Iris pigment epithelial cell (primary cell): ENCODE measurements around the gene APBA2.
A peak's percentile ranks its signal among the peaks of the same experiment; 100 is the strongest.

Experiments used
- DNase-seq: peaks from one replicate; pipeline ENCODE4 v3.0.0-alpha.2; 2011; ENCODE audit warnings: low read depth

APBA2 gene

GRCh38 chr15:28896951-28897350, 11.2 kb downstream of the APBA2 start:
- DNase-seq: peak; percentile 94

GRCh38 chr15:28897861-28898585, 12.2 kb downstream of the APBA2 start:
- no peak for DNase-seq

GRCh38 chr15:28899061-28899738, 13.4 kb downstream of the APBA2 start:
- no peak for DNase-seq

GRCh38 chr15:28900041-28900891, 14.5 kb downstream of the APBA2 start:
- no peak for DNase-seq

GRCh38 chr15:28900892-28901586, 15.3 kb downstream of the APBA2 start:
- no peak for DNase-seq

GRCh38 chr15:28901587-28901980, 15.8 kb downstream of the APBA2 start:
- no peak for DNase-seq

GRCh38 chr15:28901987-28902745, 16.4 kb downstream of the APBA2 start:
- DNase-seq: no peak

GRCh38 chr15:28902856-28903255, 17.1 kb downstream of the APBA2 start:
- DNase-seq: no peak

- no peak for DNase-seq
These were observed 17.8 kb downstream of the APBA2 start for GRCh38 chr15:28903555-28903954.

- DNase-seq: no peak
These were observed 18.2 kb downstream of the APBA2 start for GRCh38 chr15:28904003-28904402.

GRCh38 chr15:28904541-28905315, 19.0 kb downstream of the APBA2 start:
- DNase-seq: no peak

GRCh38 chr15:28907338-28907960, 21.7 kb downstream of the APBA2 start:
- DNase-seq: no peak

- DNase-seq: no peak
These were observed 24.3 kb downstream of the APBA2 start for GRCh38 chr15:28909958-28910500.

GRCh38 chr15:28911310-28911931, 25.6 kb downstream of the APBA2 start:
- no peak for DNase-seq

- peak; percentile 41 for DNase-seq
These were observed 26.6 kb downstream of the APBA2 start for GRCh38 chr15:28912422-28912821.

- no peak for DNase-seq
These were observed 27.5 kb downstream of the APBA2 start for GRCh38 chr15:28913171-28913765.

GRCh38 chr15:28914046-28914445, 28.3 kb downstream of the APBA2 start:
- DNase-seq: no peak

GRCh38 chr15:28914483-28915023, 28.8 kb downstream of the APBA2 start:
- no peak for DNase-seq
